HEK293 (cell line): ENCODE data around the gene TAF1B.
A peak's percentile ranks its signal among the peaks of the same experiment; 100 is the strongest.

ENCODE experiments used
- GLI4 ChIP-seq: fragments of 450-650 bp; formaldehyde crosslinking; IDR thresholded peaks from 2 replicates; pipeline ENCODE4 v1.5.1; 2016; ENCODE audit warnings: missing biosample characterization, missing genetic modification characterization
- HOXD13 ChIP-seq: sonication (generic); formaldehyde crosslinking; IDR thresholded peaks from 2 replicates; pipeline ENCODE4 v1.8.0; 2022; ENCODE audit warnings: missing genetic modification reagents, borderline replicate concordance
- MEIS1 ChIP-seq: sonication (generic); formaldehyde crosslinking; IDR thresholded peaks from 2 replicates; pipeline ENCODE4 v1.8.1; 2022; ENCODE audit warnings: missing genetic modification reagents, mild to moderate bottlenecking, borderline replicate concordance
- SP3 ChIP-seq: fragments of 450-650 bp; formaldehyde crosslinking; IDR thresholded peaks from 2 replicates; pipeline ENCODE4 v1.5.1; 2016; ENCODE audit warnings: missing biosample characterization, missing genetic modification characterization
- ZFP41 ChIP-seq: fragments of 450-650 bp; formaldehyde crosslinking; IDR thresholded peaks from 2 replicates; pipeline ENCODE4 v1.5.1; 2016; ENCODE audit warnings: missing biosample characterization, missing genetic modification characterization, borderline replicate concordance
- ZIC2 ChIP-seq: fragments of 450-650 bp; formaldehyde crosslinking; IDR thresholded peaks from 2 replicates; pipeline ENCODE4 v1.5.1; 2016; ENCODE audit warnings: missing biosample characterization, missing genetic modification characterization
- ZNF132 ChIP-seq: fragments of 450-650 bp; formaldehyde crosslinking; IDR thresholded peaks from 2 replicates; pipeline ENCODE4 v1.5.1; 2017; ENCODE audit warnings: missing biosample characterization, missing genetic modification characterization, borderline replicate concordance
- ZNF274 ChIP-seq, 2 experiments: fragments of 200-500 bp in 1 of 2; fragments of 450-650 bp in 1 of 2; sonication (Bioruptor generic) in 1 of 2; formaldehyde crosslinking in 1 of 2; IDR thresholded peaks; 2 replicates each; pipeline versions ENCODE4 v1.5.1 to v1.6.1; 2014 to 2016; ENCODE audit warnings: borderline replicate concordance in 1 of 2, inconsistent platforms in 1 of 2, low read length in 1 of 2, missing biosample characterization in 1 of 2, missing genetic modification characterization in 1 of 2
- ZNF341 ChIP-seq: fragments of 450-650 bp; formaldehyde crosslinking; IDR thresholded peaks from 2 replicates; pipeline ENCODE4; 2016; ENCODE audit warnings: low read depth, missing biosample characterization, missing genetic modification characterization
- ZNF366 ChIP-seq: fragments of 450-650 bp; formaldehyde crosslinking; conservative IDR thresholded peaks from 2 replicates; pipeline ENCODE4 v1.5.1; 2016; ENCODE audit warnings: missing biosample characterization, missing genetic modification characterization
- ZNF416 ChIP-seq: fragments of 450-650 bp; formaldehyde crosslinking; IDR thresholded peaks from 2 replicates; pipeline ENCODE4 v1.5.1; 2016; ENCODE audit warnings: missing biosample characterization, missing genetic modification characterization
- ZNF510 ChIP-seq: fragments of 450-650 bp; formaldehyde crosslinking; IDR thresholded peaks from 2 replicates; pipeline ENCODE4 v1.5.1; 2018; ENCODE audit warnings: mild to moderate bottlenecking, missing genetic modification characterization, missing biosample characterization; ENCODE audit not compliant: insufficient replicate concordance
- ZNF549 ChIP-seq: fragments of 450-650 bp; IDR thresholded peaks from 2 replicates; pipeline ENCODE4 v1.5.1; 2018; ENCODE audit warnings: missing biosample characterization, missing genetic modification characterization, mild to moderate bottlenecking, inconsistent platforms, moderate library complexity
- ZNF624 ChIP-seq: fragments of 450-650 bp; formaldehyde crosslinking; IDR thresholded peaks from 2 replicates; pipeline ENCODE4 v1.5.1; 2017; ENCODE audit warnings: missing biosample characterization, missing genetic modification characterization
- ZNF629 ChIP-seq: fragments of 450-650 bp; formaldehyde crosslinking; IDR thresholded peaks from 2 replicates; pipeline ENCODE4 v1.5.1; 2017; ENCODE audit warnings: missing biosample characterization, missing genetic modification characterization
- ZNF654 ChIP-seq: fragments of 450-650 bp; formaldehyde crosslinking; IDR thresholded peaks from 2 replicates; pipeline ENCODE4 v1.5.1; 2016; ENCODE audit warnings: low read depth, missing biosample characterization, missing genetic modification characterization
- ZNF660 ChIP-seq: fragments of 450-650 bp; IDR thresholded peaks from 2 replicates; pipeline ENCODE4 v1.5.1; 2018; ENCODE audit warnings: missing biosample characterization, mild to moderate bottlenecking, missing genetic modification characterization
- ZNF664 ChIP-seq: fragments of 450-650 bp; formaldehyde crosslinking; IDR thresholded peaks from 2 replicates; pipeline ENCODE4 v1.5.1; 2016; ENCODE audit warnings: missing biosample characterization, missing genetic modification characterization
- ZNF747 ChIP-seq: fragments of 450-650 bp; formaldehyde crosslinking; IDR thresholded peaks from 2 replicates; pipeline ENCODE4 v1.5.1; 2016; ENCODE audit warnings: missing biosample characterization, missing genetic modification characterization
- ZNF776 ChIP-seq: fragments of 450-650 bp; formaldehyde crosslinking; IDR thresholded peaks from 2 replicates; pipeline ENCODE4 v1.5.0; 2017; ENCODE audit warnings: missing biosample characterization, missing genetic modification characterization, borderline replicate concordance
- ZXDB ChIP-seq: fragments of 450-650 bp; formaldehyde crosslinking; IDR thresholded peaks from 2 replicates; pipeline ENCODE4 v1.5.1; 2016; ENCODE audit warnings: missing biosample characterization, missing genetic modification characterization
- TF ChIP-seq, protein P1 (sequence below): fragments of 450-650 bp; formaldehyde crosslinking; IDR thresholded peaks from 2 replicates; pipeline ENCODE4 v1.5.1; 2016; ENCODE audit warnings: missing biosample characterization, missing genetic modification characterization
- TF ChIP-seq, protein P2 (sequence below): fragments of 450-650 bp; formaldehyde crosslinking; IDR thresholded peaks from 2 replicates; pipeline ENCODE4 v1.5.1; 2016; ENCODE audit warnings: missing biosample characterization, missing genetic modification characterization
- TF ChIP-seq, protein P3 (sequence below): fragments of 450-650 bp; formaldehyde crosslinking; IDR thresholded peaks from 2 replicates; pipeline ENCODE4 v1.5.1; 2016; ENCODE audit warnings: missing biosample characterization, missing genetic modification characterization, low read depth
- TF ChIP-seq, protein P4 (sequence below): fragments of 450-650 bp; IDR thresholded peaks from 2 replicates; pipeline ENCODE4 v1.5.1; 2018; ENCODE audit warnings: missing biosample characterization, missing genetic modification characterization
- TF ChIP-seq, protein P5 (sequence below): fragments of 450-650 bp; formaldehyde crosslinking; IDR thresholded peaks from 2 replicates; pipeline ENCODE4 v1.5.1; 2016; ENCODE audit warnings: missing biosample characterization, missing genetic modification characterization
- TF ChIP-seq, protein P6 (sequence below): IDR thresholded peaks from 2 replicates; pipeline ENCODE4 v1.6.1; 2011; ENCODE audit warnings: mild to moderate bottlenecking, low read depth, low read length, borderline replicate concordance
- TF ChIP-seq, protein P7 (sequence below): fragments of 450-650 bp; IDR thresholded peaks from 2 replicates; pipeline ENCODE4 v1.5.1; 2018; ENCODE audit warnings: missing biosample characterization, mild to moderate bottlenecking, missing genetic modification characterization

TAF1B gene

DNA sequence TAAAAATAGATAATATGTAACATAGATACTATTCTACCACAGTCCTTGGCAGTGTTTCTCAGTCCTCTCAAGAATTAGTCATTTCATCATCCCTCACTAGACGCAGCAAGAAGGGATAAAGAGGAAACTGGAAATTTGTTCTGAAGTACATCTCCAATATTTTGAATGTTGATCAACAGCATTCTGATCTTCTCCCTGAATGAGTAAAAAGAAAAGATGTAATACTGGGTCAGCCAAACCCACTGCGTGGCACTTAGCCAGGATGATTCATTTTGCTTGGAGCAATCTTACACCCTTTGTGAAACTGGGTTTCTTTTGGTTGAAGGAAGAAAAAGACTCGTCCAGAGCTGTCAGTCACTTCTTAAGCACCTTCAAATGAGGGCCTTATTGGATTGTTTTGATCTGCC, 54.1 kb downstream of the TAF1B start (continued):
- TF ChIP-seq, protein P1, sequence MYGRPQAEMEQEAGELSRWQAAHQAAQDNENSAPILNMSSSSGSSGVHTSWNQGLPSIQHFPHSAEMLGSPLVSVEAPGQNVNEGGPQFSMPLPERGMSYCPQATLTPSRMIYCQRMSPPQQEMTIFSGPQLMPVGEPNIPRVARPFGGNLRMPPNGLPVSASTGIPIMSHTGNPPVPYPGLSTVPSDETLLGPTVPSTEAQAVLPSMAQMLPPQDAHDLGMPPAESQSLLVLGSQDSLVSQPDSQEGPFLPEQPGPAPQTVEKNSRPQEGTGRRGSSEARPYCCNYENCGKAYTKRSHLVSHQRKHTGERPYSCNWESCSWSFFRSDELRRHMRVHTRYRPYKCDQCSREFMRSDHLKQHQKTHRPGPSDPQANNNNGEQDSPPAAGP = no peak
- TF ChIP-seq ZNF341 = no peak
- TF ChIP-seq, protein P2, sequence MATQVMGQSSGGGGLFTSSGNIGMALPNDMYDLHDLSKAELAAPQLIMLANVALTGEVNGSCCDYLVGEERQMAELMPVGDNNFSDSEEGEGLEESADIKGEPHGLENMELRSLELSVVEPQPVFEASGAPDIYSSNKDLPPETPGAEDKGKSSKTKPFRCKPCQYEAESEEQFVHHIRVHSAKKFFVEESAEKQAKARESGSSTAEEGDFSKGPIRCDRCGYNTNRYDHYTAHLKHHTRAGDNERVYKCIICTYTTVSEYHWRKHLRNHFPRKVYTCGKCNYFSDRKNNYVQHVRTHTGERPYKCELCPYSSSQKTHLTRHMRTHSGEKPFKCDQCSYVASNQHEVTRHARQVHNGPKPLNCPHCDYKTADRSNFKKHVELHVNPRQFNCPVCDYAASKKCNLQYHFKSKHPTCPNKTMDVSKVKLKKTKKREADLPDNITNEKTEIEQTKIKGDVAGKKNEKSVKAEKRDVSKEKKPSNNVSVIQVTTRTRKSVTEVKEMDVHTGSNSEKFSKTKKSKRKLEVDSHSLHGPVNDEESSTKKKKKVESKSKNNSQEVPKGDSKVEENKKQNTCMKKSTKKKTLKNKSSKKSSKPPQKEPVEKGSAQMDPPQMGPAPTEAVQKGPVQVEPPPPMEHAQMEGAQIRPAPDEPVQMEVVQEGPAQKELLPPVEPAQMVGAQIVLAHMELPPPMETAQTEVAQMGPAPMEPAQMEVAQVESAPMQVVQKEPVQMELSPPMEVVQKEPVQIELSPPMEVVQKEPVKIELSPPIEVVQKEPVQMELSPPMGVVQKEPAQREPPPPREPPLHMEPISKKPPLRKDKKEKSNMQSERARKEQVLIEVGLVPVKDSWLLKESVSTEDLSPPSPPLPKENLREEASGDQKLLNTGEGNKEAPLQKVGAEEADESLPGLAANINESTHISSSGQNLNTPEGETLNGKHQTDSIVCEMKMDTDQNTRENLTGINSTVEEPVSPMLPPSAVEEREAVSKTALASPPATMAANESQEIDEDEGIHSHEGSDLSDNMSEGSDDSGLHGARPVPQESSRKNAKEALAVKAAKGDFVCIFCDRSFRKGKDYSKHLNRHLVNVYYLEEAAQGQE (tag by site-specific recombination) = no peak
- TF ChIP-seq ZNF366 (tag by site-specific recombination) = peak; percentile 68
- TF ChIP-seq ZNF132 = no peak
- no peak for TF ChIP-seq ZNF510
- TF ChIP-seq ZNF274 (IDR thresholded peaks at IDR 0.05; ENCODE audit: low read length) = no peak
- TF ChIP-seq ZNF274 (tag by site-specific recombination; IDR thresholded peaks at IDR 0.05; ENCODE audit: borderline replicate concordance) = no peak
- no peak for TF ChIP-seq ZNF664 (tag by site-specific recombination)
- TF ChIP-seq ZNF416 (tag by site-specific recombination) = no peak
- TF ChIP-seq, protein P3, sequence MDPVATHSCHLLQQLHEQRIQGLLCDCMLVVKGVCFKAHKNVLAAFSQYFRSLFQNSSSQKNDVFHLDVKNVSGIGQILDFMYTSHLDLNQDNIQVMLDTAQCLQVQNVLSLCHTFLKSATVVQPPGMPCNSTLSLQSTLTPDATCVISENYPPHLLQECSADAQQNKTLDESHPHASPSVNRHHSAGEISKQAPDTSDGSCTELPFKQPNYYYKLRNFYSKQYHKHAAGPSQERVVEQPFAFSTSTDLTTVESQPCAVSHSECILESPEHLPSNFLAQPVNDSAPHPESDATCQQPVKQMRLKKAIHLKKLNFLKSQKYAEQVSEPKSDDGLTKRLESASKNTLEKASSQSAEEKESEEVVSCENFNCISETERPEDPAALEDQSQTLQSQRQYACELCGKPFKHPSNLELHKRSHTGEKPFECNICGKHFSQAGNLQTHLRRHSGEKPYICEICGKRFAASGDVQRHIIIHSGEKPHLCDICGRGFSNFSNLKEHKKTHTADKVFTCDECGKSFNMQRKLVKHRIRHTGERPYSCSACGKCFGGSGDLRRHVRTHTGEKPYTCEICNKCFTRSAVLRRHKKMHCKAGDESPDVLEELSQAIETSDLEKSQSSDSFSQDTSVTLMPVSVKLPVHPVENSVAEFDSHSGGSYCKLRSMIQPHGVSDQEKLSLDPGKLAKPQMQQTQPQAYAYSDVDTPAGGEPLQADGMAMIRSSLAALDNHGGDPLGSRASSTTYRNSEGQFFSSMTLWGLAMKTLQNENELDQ (tag by site-specific recombination) = no peak
- TF ChIP-seq, protein P4, sequence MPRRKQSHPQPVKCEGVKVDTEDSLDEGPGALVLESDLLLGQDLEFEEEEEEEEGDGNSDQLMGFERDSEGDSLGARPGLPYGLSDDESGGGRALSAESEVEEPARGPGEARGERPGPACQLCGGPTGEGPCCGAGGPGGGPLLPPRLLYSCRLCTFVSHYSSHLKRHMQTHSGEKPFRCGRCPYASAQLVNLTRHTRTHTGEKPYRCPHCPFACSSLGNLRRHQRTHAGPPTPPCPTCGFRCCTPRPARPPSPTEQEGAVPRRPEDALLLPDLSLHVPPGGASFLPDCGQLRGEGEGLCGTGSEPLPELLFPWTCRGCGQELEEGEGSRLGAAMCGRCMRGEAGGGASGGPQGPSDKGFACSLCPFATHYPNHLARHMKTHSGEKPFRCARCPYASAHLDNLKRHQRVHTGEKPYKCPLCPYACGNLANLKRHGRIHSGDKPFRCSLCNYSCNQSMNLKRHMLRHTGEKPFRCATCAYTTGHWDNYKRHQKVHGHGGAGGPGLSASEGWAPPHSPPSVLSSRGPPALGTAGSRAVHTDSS (tag by site-specific recombination) = no peak
- TF ChIP-seq HOXD13 (CRISPR knock-in tag) = no peak
- TF ChIP-seq, protein P5, sequence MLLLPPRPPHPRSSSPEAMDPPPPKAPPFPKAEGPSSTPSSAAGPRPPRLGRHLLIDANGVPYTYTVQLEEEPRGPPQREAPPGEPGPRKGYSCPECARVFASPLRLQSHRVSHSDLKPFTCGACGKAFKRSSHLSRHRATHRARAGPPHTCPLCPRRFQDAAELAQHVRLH (tag by site-specific recombination) = no peak
- no peak for TF ChIP-seq GLI4 (tag by site-specific recombination)
- TF ChIP-seq, protein P6, sequence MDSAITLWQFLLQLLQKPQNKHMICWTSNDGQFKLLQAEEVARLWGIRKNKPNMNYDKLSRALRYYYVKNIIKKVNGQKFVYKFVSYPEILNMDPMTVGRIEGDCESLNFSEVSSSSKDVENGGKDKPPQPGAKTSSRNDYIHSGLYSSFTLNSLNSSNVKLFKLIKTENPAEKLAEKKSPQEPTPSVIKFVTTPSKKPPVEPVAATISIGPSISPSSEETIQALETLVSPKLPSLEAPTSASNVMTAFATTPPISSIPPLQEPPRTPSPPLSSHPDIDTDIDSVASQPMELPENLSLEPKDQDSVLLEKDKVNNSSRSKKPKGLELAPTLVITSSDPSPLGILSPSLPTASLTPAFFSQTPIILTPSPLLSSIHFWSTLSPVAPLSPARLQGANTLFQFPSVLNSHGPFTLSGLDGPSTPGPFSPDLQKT = no peak
- TF ChIP-seq ZXDB (tag by site-specific recombination) = no peak
- TF ChIP-seq MEIS1 (CRISPR knock-in tag) = peak; percentile 91
- TF ChIP-seq ZNF624 (tag by site-specific recombination) = no peak
- TF ChIP-seq, protein P7, sequence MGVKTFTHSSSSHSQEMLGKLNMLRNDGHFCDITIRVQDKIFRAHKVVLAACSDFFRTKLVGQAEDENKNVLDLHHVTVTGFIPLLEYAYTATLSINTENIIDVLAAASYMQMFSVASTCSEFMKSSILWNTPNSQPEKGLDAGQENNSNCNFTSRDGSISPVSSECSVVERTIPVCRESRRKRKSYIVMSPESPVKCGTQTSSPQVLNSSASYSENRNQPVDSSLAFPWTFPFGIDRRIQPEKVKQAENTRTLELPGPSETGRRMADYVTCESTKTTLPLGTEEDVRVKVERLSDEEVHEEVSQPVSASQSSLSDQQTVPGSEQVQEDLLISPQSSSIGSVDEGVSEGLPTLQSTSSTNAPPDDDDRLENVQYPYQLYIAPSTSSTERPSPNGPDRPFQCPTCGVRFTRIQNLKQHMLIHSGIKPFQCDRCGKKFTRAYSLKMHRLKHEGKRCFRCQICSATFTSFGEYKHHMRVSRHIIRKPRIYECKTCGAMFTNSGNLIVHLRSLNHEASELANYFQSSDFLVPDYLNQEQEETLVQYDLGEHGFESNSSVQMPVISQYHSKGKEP (tag by site-specific recombination) = no peak
- 0 out of 2 replicates have a peak, but pooled peaks have one; percentile 43 for TF ChIP-seq ZNF660 (tag by site-specific recombination)
- no peak for TF ChIP-seq ZIC2 (tag by site-specific recombination)
- 0 out of 2 replicates have a peak, but pooled peaks have one; percentile 1 for TF ChIP-seq ZNF654
- no peak for TF ChIP-seq ZFP41
- no peak for TF ChIP-seq ZNF549 (tag by site-specific recombination)
- no peak for TF ChIP-seq ZNF776 (tag by site-specific recombination)
- TF ChIP-seq ZNF747 = no peak
- TF ChIP-seq SP3 (tag by site-specific recombination) = no peak
- no peak for TF ChIP-seq ZNF629
